Heart left ventricle (tissue), 16 donors: Measurements from ENCODE around the gene SAA2. TPM values are rescaled to one million over a fixed set of nuclear protein-coding genes. Genes with fewer than 3 reads are reported as not detected.

Source experiments
- ATAC-seq, 4 donors: fragments of 200-7000 bp; cut with Tn5 transposase; one replicate each; pipeline ENCODE4 v1.9.1; 2020 to 2022; ENCODE audit warnings: moderate library complexity in 4 of 4, mild to moderate bottlenecking in 3 of 4, moderate number of reproducible peaks in 1 of 4
- DNase-seq, 5 donors: peaks; one replicate each; pipeline ENCODE4 v3.0.0-alpha.2; 2020
- H3K27ac ChIP-seq, 12 donors: fragments of 200-600 bp; sonication (generic) in 4 of 12; one replicate each; pipeline versions ENCODE4 v1.5.0 to v1.8.0; 2016 to 2022; ENCODE audit warnings: mild to moderate bottlenecking in 2 of 12
- H3K27me3 ChIP-seq, 9 donors: fragments of 200-600 bp; sonication (generic) in 2 of 9; one replicate each; pipeline versions ENCODE4 v1.5.1 to v1.8.0; 2016 to 2022; ENCODE audit warnings: mild to moderate bottlenecking in 3 of 9
- H3K36me3 ChIP-seq, 9 donors: fragments of 200-600 bp; sonication (generic) in 2 of 9; one replicate each; pipeline versions ENCODE4 v1.5.0 to v1.8.0; 2018 to 2022; ENCODE audit warnings: mild to moderate bottlenecking in 2 of 9
- H3K4me1 ChIP-seq, 12 donors: fragments of 200-600 bp; sonication (generic) in 4 of 12; one replicate each; pipeline versions ENCODE4 v1.5.0 to v1.8.0; 2016 to 2022; ENCODE audit warnings: mild to moderate bottlenecking in 3 of 12
- H3K4me3 ChIP-seq, 12 donors: fragments of 200-600 bp; sonication (generic) in 4 of 12; one replicate each; pipeline versions ENCODE4 v1.5.0 to v1.8.0; 2017 to 2022; ENCODE audit warnings: mild to moderate bottlenecking in 9 of 12, moderate library complexity in 4 of 12
- H3K9me3 ChIP-seq, 12 donors: fragments of 200-600 bp; sonication (generic) in 4 of 12; one replicate each; pipeline versions ENCODE4 v1.5.0 to v1.8.0; 2016 to 2022; ENCODE audit warnings: mild to moderate bottlenecking in 1 of 12
- CTCF ChIP-seq, 12 donors: fragments of 200-600 bp; sonication (generic) in 4 of 12; IDR thresholded peaks; one replicate each; pipeline versions ENCODE4 v1.5.0 to v1.8.0; 2018 to 2022; ENCODE audit warnings: antibody characterized with exemption in 12 of 12, mild to moderate bottlenecking in 5 of 12
- POLR2A ChIP-seq, 2 donors: fragments of 450-650 bp; IDR thresholded peaks; one replicate each; pipeline ENCODE4 v1.6.1; 2017; ENCODE audit warnings: antibody characterized with exemption in 2 of 2, mild to moderate bottlenecking in 2 of 2, moderate library complexity in 2 of 2
- WGBS, 4 donors: extraction: QIAGEN DNeasy Blood & Tissue Kit in 2 of 4; methylation state at CpG; one replicate each; pipeline versions ENCODE4 v1.1.5 to v1.1.7; 2013 to 2018; 5-methylcytosine and 5-hydroxymethylcytosine counted together
- intact Hi-C, 10 donors: fragments of 100-400 bp; cut with DNase I; formaldehyde crosslinking; loops; one replicate each; pipeline versions ENCODE4 v1.11.1 to v1.14.2; 2022
- polyA plus RNA-seq, 2 donors: library from polyadenylated mRNA; stranded (reverse); fragments of 200-250 nt; gene quantifications; one replicate each; pipeline ENCODE4 v1.2.3, GENCODE V29; 2013
- total RNA-seq, 9 donors: library from RNA; depleted of rRNA in 2 of 9; stranded (reverse); fragments of >200 nt in 2 of 9; fragmentation: NEBNext Ultra II Directional in 3 of 9; extraction: Animal tissue kit (Norgen Biotek cat#: 25700) in 3 of 9; gene quantifications; one replicate each; pipeline versions ENCODE4 v1.1.0 to v1.2.4, GENCODE V29; 2016 to 2023
- donor health status: ischemic (EF 13 %, LVEDD 7.1; RV severe dilation, severe dysfunction).
- donor health status: healthy with polysubstance abuse.
- donor health status: DM: no; HTN: yes; CAD: no.
- donor health status: DM: no; HTN: no; CAD: no.
- donor health status: ischemic (EF 25% LVEDD 6.9; RV normal size, moderate dysfunction).
- donor health status: ischemic (EF 25% LVEDD 5.7; RV mildly dilated, moderate dysfunction).
- donor health status: healthy.
- donor health status: DM: yes; HTN: yes; CAD: no.
- donor health status: ischemic (EF 35%, LVEDD 5.7; RV mildly dilated, moderate dysfunction).
- donor health status: nonischemic (EF 11% LVEDD 7.7; RV severe dilation, severe dysfunction).
- donor health status: DM: yes; HTN: yes; CAD: no.
- donor health status: PGD.
- donor health status: ischemic (EF 29% LVEDD 5.4; RV normal size, mild dysfunction).
- donor health status: nonischemic (EF 23%, LVEDD 6.1; RV moderate dilation, normal function).

Gene SAA2
- total and polyA plus RNA-seq, 11 donors, result 0.56 to 2.2 (median 1.5) TPM; not detected in 6

- Histone ChIP-seq H3K27me3 (no peaks in the 10 kb centered on the region), H3K9me3 (peaks cover 0 to 5% (median 0%) of the 10 kb centered on the region in 12 donors), H3K36me3 (no peaks in the 10 kb centered on the region), H3K4me3 (no peak overlapping the region), H3K4me1 (no peaks in the 10 kb centered on the region), H3K27ac (no peak overlapping the region)
- WGBS, 4 donors, result 56 to 65% (median 60%) methylated on average over 2 of the region's 2 CpGs
- DNase-seq (no peak), ATAC-seq (no peak)
- intact Hi-C loops, result no loop called here
- TF ChIP-seq POLR2A (IDR thresholded peaks at IDR 0.05) (no peak), CTCF (IDR thresholded peaks at IDR 0.05) (no peak)
Observed at GRCh38 chr11:18225913-18226312, 22.6 kb downstream of the SAA2 start.

- ATAC-seq (no peak), DNase-seq (no peak)
- 44 to 83% (median 61%) methylated on average over 3 of the region's 3 CpGs for WGBS, 4 donors
- Histone ChIP-seq H3K9me3 (peaks cover 0 to 5% (median 0%) of the 10 kb centered on the region in 12 donors), H3K36me3 (no peaks in the 10 kb centered on the region), H3K4me1 (no peaks in the 10 kb centered on the region), H3K27me3 (no peaks in the 10 kb centered on the region), H3K27ac (no peak overlapping the region), H3K4me3 (no peak overlapping the region)
- TF ChIP-seq CTCF (IDR thresholded peaks at IDR 0.05) (no peak), POLR2A (IDR thresholded peaks at IDR 0.05) (no peak)
- intact Hi-C loops, result no loop called here
Observed at GRCh38 chr11:18223591-18224387, 24.7 kb downstream of the SAA2 start.

- Histone ChIP-seq H3K27me3 (no peaks in the 10 kb centered on the region), H3K27ac (no peak overlapping the region), H3K4me3 (no peak overlapping the region), H3K36me3 (no peaks in the 10 kb centered on the region), H3K9me3 (peaks cover 0 to 5% (median 0%) of the 10 kb centered on the region in 12 donors), H3K4me1 (no peaks in the 10 kb centered on the region)
- 88 to 94% (median 91%) methylated on average over 3 of the region's 3 CpGs for whole genome bisulfite sequencing, 4 donors
- TF ChIP-seq CTCF (IDR thresholded peaks at IDR 0.05) (no peak), POLR2A (IDR thresholded peaks at IDR 0.05) (no peak)
- ATAC-seq (peak in 1 of 4 donors; percentile 29), DNase-seq (no peak)
- intact Hi-C loops, result no loop called here
Observed at GRCh38 chr11:18222814-18223421, 25.6 kb downstream of the SAA2 start.

GRCh38 chr11:18221274-18221876, 27.1 kb downstream of the SAA2 start:
- 70 to 100% (median 78%) methylated on average over 2 to 5 of the region's 5 CpGs for WGBS, 4 donors
- DNase-seq (no peak), ATAC-seq (peak in 1 of 4 donors; percentile 33)
- H3K27ac ChIP-seq, result no peak overlapping the region
- H3K4me1 ChIP-seq, result no peaks in the 10 kb centered on the region
- TF ChIP-seq POLR2A (IDR thresholded peaks at IDR 0.05) (no peak), CTCF (IDR thresholded peaks at IDR 0.05) (no peak)
- H3K4me3 ChIP-seq, result no peak overlapping the region
- H3K36me3 ChIP-seq, result no peaks in the 10 kb centered on the region
- peaks cover 0 to 5% (median 0%) of the 10 kb centered on the region in 12 donors for H3K9me3 ChIP-seq
- H3K27me3 ChIP-seq, result no peaks in the 10 kb centered on the region
- intact Hi-C loops, result no loop called here
